OCI-LY1 (cell line): Measurements from ENCODE around the gene TXNL1.

Experiments used
- H2AFZ ChIP-seq: fragments of 200-600 bp; sonication (generic), shearing (Covaris generic); 2 replicates; pipeline ENCODE4 v1.6.0; 2014; ENCODE audit warnings: antibody characterized with exemption, mild to moderate bottlenecking, low read length
- H3F3A ChIP-seq: fragments of 200-600 bp; sonication (generic), shearing (Covaris generic); 2 replicates; pipeline ENCODE4 v1.6.0; 2014; ENCODE audit warnings: mild to moderate bottlenecking, antibody characterized with exemption, low read length, moderate library complexity; ENCODE audit not compliant: insufficient read depth
- H3K27ac ChIP-seq: fragments of 200-600 bp; sonication (generic); 2 replicates; pipeline ENCODE4 v1.5.1; 2014; ENCODE audit warnings: low read length, mixed run types, mild to moderate bottlenecking, low read depth; ENCODE audit not compliant: poor library complexity, severe bottlenecking
- H3K27me3 ChIP-seq: fragments of 200-600 bp; sonication (generic); 2 replicates; pipeline ENCODE4 v1.6.0; 2014; ENCODE audit warnings: antibody characterized with exemption, mild to moderate bottlenecking, low read length, moderate library complexity; ENCODE audit not compliant: insufficient read depth
- H3K36me3 ChIP-seq: fragments of 200-600 bp; sonication (generic); 2 replicates; pipeline ENCODE4 v1.6.1; 2014; ENCODE audit warnings: mild to moderate bottlenecking, antibody characterized with exemption, low read length, moderate library complexity, mixed read lengths; ENCODE audit not compliant: insufficient read depth
- H3K4me1 ChIP-seq: fragments of 200-600 bp; sonication (generic); 2 replicates; pipeline ENCODE4 v1.5.1; 2014; ENCODE audit warnings: mild to moderate bottlenecking, low read length, moderate library complexity; ENCODE audit not compliant: insufficient read depth, severe bottlenecking
- H3K4me2 ChIP-seq: fragments of 200-600 bp; sonication (generic), shearing (Covaris generic); 2 replicates; pipeline ENCODE4 v1.6.1; 2014; ENCODE audit warnings: low read length
- H3K4me3 ChIP-seq: fragments of 200-600 bp; sonication (generic); 2 replicates; pipeline ENCODE4 v1.5.1; 2014; ENCODE audit warnings: low read length, low read depth, mild to moderate bottlenecking, mixed read lengths; ENCODE audit not compliant: poor library complexity, severe bottlenecking
- H3K79me2 ChIP-seq: fragments of 200-600 bp; shearing (Covaris generic); 2 replicates; pipeline ENCODE4 v1.6.1; 2016; ENCODE audit warnings: mixed run types, low read length, mixed read lengths; ENCODE audit not compliant: insufficient read depth
- H3K9ac ChIP-seq: fragments of 200-600 bp; sonication (generic), shearing (Covaris generic); 2 replicates; pipeline ENCODE4 v1.6.1; 2014; ENCODE audit warnings: mild to moderate bottlenecking, low read length, mixed read lengths
- H3K9me2 ChIP-seq: fragments of 200-600 bp; sonication (generic), shearing (Covaris generic); 2 replicates; pipeline ENCODE4 v1.6.1; 2014; ENCODE audit warnings: low read depth, mild to moderate bottlenecking, low read length, mixed read lengths
- H3K9me3 ChIP-seq: fragments of 200-600 bp; shearing (Covaris generic); 2 replicates; pipeline ENCODE4 v1.6.1; 2014; ENCODE audit warnings: low read length, mixed read lengths
- H4K20me1 ChIP-seq: fragments of 200-600 bp; sonication (generic), shearing (Covaris generic); 2 replicates; pipeline ENCODE4 v1.6.0; 2016; ENCODE audit warnings: mild to moderate bottlenecking, low read length; ENCODE audit not compliant: insufficient read depth
- CTCF ChIP-seq: fragments of 200-600 bp; sonication (generic), shearing (Covaris generic); IDR thresholded peaks from 2 replicates; pipeline ENCODE4 v1.5.1; 2017; ENCODE audit warnings: mild to moderate bottlenecking, antibody characterized with exemption, low read length, moderate library complexity, mixed read lengths
- EZH2 ChIP-seq: fragments of 200-600 bp; sonication (generic), shearing (Covaris generic); IDR thresholded peaks from 2 replicates; pipeline ENCODE4 v1.8.0; 2017; ENCODE audit warnings: borderline replicate concordance, mixed run types, mild to moderate bottlenecking, antibody characterized with exemption, low read length, moderate library complexity, mixed read lengths

Gene TXNL1

GRCh38 chr18:56632070-56633022 is 6.0 kb downstream of the TXNL1 start:
- Histone ChIP-seq H3K9me3 (no peaks in the 10 kb centered on the region), H3K9ac (no peak overlapping the region), H3K27ac (no peak overlapping the region), H3F3A (no peaks in the 10 kb centered on the region), H3K4me3 (no peak overlapping the region), H3K9me2 (no peaks in the 10 kb centered on the region), H3K36me3 (peaks cover 65% of the 10 kb centered on the region), H3K4me1 (peaks cover 20% of the 10 kb centered on the region), H4K20me1 (no peaks in the 10 kb centered on the region; the same call in 1 of the 2 replicates), H3K4me2 (no peak overlapping the region), H3K27me3 (no peaks in the 10 kb centered on the region), H3K79me2 (peaks cover 95% of the 10 kb centered on the region), H2AFZ (no peak overlapping the region)
- TF ChIP-seq CTCF (no peak), EZH2 (no peak)

GRCh38 chr18:56627991-56628390 is 10.4 kb downstream of the TXNL1 start:
- Histone ChIP-seq H3K4me1 (no peaks in the 10 kb centered on the region), H3K9me2 (no peaks in the 10 kb centered on the region), H3K9ac (no peak overlapping the region), H3K4me3 (no peak overlapping the region), H4K20me1 (no peaks in the 10 kb centered on the region; the same call in 1 of the 2 replicates), H3K36me3 (peaks cover 58% of the 10 kb centered on the region), H3F3A (no peaks in the 10 kb centered on the region), H3K27ac (no peak overlapping the region), H3K79me2 (peaks cover 78% of the 10 kb centered on the region), H3K9me3 (no peaks in the 10 kb centered on the region), H3K4me2 (no peak overlapping the region), H3K27me3 (no peaks in the 10 kb centered on the region), H2AFZ (no peak overlapping the region)
- TF ChIP-seq CTCF (no peak), EZH2 (no peak)

- Histone ChIP-seq H3K9me3 (no peaks in the 10 kb centered on the region), H3K79me2 (no peaks in the 10 kb centered on the region), H3K27ac (no peak overlapping the region), H3K4me3 (no peak overlapping the region), H3K27me3 (no peaks in the 10 kb centered on the region), H3K4me1 (no peaks in the 10 kb centered on the region), H3K4me2 (no peak overlapping the region), H2AFZ (no peak overlapping the region), H3K9me2 (no peaks in the 10 kb centered on the region), H3K36me3 (peaks cover 78% of the 10 kb centered on the region), H3F3A (no peaks in the 10 kb centered on the region), H3K9ac (no peak overlapping the region), H4K20me1 (no peaks in the 10 kb centered on the region)
- TF ChIP-seq CTCF, result no peak
- no peak for TF ChIP-seq EZH2
These were observed 22.5 kb downstream of the TXNL1 start for GRCh38 chr18:56615738-56616520.
